ENCODE results near the gene TRABD2B.
A peak's percentile ranks its signal among the peaks of the same experiment; 100 is the strongest.
"Not testable (repeated sequence)": the region's sequence is repeated elsewhere in the genome, so short reads cannot be mapped to it uniquely, and the experiment has no call there.

Gene TRABD2B

DNA sequence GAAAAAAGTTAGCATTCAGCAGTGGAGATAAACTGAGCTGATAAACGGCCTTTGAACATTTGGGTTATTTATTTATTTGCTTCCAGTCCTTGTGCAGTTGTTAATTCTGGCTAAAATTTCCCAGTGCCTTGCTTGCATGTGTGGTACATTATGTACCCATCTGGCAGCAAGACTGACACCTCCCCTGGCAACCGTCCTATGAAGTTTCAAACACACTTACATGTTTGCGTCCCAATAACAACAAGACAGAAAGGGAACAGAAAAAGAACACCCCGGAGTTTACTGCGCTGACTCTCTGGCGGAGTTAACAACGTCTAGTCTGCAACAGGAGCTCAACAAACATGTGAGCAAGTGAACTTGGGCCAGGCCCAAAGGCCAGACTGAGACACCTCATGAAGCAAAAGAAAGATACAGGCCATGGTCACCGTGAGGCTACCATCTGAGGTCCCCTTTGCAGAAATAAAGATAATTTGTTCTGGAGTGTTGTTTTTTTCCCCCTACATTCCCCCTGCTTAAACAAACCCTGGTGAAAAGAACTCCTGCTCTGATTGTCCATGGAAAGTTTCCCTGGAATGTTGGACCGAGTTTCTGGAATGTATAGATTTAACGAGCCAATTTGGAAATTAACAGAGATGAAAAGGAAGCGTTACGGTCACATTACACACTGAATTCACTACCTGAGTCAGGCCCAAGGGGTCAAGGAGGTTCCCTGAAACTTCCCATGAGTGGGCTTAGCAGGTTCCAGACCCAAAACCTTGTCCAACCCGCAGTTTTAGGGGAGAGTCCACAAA lies 33.4 kb downstream of the TRABD2B start:
- DNase-seq, result no peak

DNA sequence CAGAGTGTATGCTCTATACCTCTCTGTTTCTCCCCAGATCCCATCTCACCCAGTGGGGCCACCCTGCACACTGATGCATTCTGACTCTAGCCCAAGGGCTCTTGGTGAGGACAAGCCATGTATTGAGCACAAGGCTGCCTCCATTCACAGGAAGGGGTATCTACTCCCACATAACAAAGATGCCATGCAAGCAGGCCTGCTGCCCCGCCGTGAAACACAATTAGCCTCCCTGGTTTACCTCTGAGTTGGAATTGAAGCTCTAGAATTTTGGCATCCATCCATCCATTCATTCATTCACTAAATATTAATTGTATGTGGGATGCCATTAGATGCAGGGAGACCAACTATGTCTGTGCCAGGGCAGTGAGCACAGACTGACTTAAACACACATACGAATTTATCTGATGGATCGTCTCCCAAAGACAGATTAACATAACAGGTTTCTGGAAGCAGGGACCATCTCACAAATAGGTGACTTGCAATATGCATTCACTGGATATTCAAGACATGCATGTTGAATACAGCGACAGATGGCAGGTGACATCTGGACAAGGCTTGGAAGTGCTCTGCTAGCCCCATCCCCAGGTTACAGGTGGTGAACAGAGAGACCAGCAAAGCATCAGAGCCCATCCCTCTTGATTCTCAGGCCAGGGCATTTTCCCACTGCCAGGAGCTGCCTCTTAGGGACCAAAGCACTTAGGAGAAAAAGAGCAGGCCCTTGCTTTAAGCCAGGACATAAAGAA lies 34.3 kb downstream of the TRABD2B start:
- DNase-seq, result no peak

DNA sequence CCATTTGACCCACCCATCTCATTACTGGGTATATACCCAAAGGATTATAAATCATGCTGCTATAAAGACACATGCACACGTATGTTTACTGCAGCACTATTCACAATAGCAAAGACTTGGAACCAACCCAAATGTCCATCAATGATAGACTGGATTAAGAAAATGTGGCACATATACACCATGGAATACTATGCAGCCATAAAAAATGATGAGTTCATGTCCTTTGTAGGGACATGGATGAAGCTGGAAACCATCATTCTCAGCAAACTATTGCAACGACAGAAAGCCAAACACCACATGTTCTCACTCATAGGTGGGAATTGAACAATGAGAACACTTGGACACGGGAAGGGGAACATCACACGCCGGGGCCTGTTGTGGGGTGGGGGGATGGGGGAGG lies 35.4 kb downstream of the TRABD2B start:
- DNase-seq, result not testable (repeated sequence)

DNA sequence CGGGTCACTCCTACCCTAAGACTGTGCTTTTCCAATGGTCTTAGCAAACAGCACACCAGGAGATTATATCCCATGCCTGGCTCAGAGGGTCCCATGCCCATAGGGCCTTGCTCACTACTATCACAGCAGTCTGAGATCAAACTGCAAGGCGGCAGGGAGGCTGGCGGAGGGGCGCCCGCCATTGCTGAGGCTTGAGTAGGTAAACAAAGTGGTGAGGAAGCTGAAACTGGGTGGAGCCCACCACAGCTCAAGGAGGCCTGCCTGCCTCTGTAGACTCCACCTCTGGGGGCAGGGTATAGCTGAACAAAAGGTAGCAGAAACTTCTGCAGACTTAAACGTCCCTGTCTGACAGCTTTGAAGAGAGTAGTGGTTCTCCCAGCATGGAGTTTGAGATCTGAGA lies 40.7 kb downstream of the TRABD2B start:
- not testable (repeated sequence) for DNase-seq

DNA sequence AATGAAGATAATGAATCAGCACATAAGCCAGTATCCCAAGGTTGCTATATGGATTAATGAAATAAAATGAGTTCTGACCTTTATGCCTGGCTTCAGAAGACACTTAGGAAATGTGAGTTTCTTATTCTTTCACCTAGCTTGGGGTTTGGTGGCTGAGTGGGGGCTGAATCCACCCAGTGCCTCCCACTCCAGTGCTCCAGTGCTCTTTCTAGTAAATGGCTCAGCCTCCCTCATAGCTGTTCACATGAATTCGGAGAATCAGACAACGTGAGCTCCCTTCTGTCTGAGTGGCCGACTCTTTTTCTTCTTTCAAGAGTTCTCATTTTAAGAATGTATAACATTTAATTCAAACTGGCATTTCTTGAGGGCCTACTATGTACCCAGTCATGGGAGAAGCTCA lies 43.5 kb downstream of the TRABD2B start:
- no peak for DNase-seq

DNA sequence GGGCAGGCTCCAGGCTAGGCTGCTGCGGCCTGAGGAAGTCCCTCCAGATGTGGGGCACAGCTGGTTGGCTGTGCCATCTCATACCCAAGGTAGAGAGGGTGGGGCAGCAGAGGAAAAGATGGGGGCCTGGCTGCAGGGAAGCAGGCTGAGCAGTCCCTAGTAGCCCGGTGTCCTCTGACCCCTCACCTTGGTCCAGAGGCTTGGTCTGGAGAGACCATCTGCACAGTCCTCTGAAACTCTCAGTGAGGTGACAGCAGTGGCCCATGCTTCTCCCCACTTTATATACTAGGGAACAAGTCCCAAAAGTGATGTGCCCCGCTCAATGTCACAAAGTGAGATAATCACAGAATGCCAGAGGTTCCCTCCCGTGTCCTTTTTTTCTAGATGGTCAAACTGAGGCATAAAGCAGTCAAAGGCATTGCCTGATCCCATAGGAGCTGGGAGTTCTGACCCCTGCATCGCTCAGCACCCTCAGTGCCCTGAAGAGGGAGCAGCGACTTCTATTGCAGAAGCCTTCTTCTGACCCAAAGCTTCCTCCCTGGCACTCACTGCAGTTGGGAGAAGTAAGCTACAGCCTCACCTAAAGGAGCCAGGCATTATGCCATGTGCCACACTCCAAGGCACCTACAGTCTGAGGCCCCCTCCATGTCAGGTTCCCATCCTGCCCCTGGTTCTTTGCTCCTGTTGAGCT lies 45.5 kb downstream of the TRABD2B start:
- no peak for DNase-seq

DNA sequence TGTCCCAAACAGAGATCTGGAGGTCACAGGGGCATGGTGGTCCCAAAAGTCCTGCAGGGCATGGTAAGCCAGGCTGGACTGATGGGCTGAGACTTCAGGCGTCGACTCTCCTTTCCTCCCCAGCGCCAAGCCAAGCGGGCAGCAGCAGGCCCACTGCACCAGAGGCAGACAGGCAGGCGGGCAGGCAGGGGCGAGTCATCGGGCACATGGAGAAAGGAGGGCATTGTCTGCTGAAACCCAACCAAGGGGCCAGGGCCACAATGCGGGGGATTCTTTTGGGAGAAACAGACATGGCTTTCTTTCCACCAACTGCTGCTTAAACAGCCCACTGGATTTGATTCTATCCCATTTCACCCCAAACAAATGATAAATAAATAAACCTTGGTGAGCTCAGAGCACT lies 46.2 kb downstream of the TRABD2B start:
- peak; percentile 71 for DNase-seq

DNA sequence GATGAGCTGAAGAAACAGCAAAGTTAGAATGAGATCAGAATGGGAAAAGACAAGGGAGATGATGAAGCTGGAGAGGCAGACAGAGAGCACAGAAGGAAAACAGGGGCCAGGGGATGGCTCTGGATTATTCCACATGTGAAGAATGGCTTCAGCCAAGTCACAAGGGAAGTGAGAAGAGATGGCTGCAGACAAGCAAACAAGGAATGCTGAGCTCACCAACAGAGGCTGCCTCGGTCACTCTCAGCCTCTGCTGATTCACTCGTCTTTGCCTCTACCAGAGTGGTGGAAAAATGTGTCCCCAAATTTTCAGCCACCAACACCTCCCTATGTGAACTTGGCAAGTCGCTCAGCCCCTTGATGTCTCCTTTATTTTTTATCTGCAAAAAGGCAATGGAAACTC lies 46.7 kb downstream of the TRABD2B start:
- DNase-seq, result no peak

DNA sequence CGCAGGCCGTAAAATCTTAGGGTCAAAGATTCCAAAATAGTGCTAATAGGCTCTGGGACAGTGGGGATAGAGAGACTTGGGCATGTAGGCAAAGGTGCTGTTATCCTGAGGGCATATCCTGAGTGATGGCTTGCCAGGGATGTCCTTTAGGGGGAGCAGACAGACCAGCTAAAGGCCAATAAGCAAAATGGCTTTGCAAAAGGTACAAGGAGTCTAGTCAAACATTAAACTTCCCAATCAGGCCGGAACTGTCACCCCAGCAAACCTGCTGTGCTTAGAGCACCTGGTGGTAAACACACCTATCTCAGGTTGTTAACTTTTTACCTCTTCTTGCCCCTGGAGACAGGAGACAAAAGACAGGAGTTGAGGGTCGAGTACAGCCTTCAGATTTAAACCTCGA lies 49.1 kb downstream of the TRABD2B start:
- DNase-seq, result peak; percentile 28

DNA sequence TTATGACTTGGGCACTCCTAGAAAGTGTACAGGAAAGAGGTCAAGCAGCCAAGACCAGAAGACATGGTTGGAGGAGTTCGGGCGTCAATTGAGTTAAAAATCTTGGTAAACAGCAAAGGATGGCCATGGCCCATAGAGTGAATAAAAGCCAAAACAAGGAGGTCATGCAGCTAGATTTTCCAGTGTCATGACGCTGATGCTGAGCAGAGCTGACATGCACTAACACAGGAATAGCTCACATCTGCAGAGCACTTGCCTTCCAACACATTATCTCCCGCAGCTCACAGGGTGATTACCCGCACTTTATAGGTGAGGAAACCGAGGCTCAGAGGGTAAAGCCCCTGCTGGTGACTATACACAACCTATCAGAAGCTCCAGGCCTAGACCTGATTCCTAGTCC lies 49.7 kb downstream of the TRABD2B start:
- no peak for DNase-seq

DNA sequence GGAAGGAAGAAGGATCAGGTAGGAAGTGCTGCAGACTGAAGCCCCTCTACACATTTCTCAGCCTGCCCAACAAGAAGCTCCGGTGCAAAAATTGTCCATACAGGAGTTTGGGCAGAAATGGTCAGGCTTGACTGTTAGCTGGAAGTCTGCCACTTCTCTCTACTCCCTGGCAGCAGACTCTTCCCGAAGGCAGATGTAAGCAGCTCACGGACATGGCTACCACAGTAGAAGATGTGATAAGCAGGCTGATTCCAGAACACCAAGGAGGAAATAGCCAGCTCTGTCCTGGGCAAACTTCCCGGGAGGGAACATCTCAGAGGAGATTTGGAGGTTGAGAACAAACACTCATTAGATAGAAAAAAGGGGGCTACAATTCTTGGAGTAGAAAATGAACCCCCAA lies 52.6 kb downstream of the TRABD2B start:
- DNase-seq, result no peak

DNA sequence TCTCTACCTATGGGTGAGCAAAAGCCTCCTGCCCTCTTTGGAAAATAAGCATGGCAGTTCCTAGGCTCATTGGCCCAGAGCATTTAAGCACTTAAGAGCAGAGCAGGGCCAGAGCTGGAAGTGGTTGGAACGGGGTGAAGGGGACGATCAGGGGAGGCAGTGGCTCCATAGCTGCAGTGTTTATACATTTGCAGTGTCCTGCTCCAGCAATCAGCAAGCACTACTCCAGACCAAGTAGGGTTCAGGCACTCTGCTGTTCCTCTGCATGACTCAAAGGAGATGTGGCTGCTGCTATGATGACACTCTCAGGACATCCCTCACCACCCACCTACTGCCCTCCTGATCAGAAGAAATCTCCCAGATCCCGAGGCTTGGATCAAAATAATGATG lies 55.0 kb downstream of the TRABD2B start:
- no peak for DNase-seq

DNA sequence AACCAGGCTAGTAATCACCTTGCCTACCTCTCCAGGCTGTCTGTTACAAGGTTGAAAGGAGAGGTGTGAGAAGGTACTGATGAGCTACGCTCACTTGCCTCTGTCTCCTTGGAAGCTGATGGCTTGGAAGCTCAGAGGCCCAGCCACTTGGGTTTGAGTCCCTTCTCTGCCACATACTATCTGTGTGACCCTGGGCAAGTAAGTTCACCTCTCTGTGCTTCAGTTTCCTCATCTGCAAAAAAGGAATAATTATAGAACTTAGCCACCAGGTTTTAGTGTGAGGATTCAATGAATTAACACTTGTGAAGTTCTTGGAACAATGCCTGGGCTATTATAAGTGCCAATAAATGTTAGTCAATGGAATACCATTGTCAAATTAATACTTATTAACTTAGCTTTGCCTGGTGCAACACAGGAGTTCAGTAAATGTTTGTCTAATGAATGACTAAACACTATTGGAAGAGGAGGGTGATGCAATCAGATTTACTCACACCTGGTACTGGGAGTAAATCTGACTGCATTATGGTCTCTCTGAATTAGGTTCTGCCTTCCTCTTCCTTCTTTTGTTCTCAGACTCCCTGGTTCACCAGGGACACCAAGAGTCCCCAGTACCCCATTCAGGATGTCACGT lies 55.5 kb downstream of the TRABD2B start:
- no peak for DNase-seq

DNA sequence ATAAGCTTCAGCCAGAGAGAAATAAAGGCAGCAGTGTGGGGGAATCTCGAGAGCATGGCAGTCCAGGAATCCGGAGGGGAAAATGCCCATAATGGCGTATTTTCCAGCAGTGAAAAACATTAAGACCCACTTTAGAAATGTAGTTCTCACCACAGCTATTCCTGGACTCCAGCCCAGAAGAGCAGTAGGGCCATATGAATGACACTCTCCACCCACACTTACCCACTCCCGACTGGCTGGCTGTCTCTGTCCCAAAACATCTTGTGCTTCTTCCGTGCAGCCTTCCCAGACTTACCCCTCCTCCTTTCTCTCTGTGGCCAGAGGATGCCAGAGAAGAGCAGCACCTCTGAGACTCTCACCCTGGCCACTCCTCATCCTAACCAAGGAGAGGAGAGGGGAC lies 56.4 kb downstream of the TRABD2B start:
- no peak for DNase-seq

DNA sequence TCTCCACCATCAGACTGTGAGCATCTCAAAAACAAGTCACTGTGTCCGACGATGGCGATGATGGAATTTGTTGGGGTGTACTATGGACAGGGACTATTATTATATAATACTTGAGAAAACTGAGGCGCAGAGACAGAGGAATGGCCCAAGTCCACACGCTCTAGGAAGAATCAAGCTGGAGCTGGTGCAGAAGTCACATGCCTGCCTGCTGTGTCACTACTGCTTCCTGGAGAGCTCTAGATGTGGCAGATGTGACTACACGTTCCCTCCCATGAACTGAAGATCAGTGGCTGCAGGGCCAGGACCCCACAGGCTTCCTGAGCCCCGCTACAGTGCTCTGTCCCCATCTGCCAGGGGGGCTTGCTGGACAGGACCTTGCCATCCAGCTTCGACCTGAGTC lies 56.9 kb downstream of the TRABD2B start:
- no peak for DNase-seq

DNA sequence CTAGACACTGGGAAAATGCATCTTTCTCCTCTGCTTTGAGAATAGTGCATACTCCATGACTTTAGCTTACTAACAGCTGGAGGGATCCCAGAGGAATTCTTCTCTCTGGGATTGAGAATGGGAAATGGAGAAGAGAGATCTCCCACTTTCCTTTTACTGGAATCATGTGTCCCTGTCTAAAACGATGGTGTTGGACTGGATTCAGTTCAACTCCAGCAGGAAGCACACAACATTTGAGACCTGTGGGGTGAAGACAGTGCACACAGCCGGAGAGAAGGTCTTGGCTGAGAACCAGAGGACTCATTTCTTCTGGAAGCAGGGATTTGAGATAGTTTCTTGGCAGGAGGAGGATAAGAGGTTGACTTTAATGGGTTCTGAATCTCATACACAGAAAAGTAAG lies 58.7 kb downstream of the TRABD2B start:
- DNase-seq, result no peak

DNA sequence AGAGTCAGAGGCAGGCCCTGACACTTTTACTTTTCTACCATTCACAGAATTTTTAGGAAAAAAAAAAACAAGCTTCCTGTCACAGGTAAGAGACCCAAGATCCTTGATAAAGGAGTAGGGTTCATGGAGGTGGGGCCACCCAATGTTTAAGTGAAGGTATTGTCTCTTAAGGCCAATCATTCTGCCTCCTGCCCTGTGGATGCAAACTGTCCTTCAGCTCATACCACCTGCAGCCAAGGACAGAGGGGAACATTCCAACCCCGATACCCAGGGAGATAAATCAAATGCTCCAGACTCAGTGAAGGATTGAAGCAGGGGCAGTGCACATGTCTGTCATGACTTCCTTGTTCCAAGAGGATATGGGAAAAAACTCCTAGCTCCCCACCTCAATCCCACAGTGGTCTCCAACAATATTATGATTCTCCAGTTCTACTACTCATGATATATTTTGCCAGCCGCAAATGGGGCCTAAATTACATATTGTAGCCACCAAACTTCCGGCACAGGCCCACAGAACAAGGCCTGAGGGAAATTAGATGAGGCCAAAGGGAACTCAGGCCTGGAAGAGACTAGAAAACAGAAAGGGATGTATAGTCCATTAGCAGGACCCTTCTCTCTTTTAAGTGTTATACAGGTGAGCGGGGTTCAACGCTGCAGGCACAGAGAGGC lies 59.5 kb downstream of the TRABD2B start:
- no peak for DNase-seq

DNA sequence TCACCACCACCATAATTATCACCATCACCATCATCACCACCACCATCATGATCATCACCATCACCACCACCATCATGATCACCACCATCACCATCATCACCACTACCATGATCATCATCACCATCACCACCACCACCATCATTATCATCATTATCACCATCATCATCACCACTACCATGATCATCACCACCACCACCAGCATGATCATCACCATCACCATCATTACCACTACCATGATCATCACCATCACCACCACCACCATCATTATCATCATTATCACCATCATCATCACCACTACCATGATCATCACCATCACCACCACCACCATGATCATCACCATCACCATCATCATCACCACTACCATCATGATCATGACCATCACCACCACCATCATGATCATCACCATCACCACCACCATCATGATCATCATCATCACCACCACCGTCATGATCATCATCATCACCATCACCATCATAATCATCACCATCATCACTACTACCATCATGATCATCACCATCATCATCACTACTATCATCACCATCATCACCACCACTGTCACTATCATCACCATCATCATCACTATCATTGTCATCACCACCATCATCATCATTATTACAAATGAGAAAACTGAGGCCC lies 60.2 kb downstream of the TRABD2B start:
- no peak for DNase-seq

DNA sequence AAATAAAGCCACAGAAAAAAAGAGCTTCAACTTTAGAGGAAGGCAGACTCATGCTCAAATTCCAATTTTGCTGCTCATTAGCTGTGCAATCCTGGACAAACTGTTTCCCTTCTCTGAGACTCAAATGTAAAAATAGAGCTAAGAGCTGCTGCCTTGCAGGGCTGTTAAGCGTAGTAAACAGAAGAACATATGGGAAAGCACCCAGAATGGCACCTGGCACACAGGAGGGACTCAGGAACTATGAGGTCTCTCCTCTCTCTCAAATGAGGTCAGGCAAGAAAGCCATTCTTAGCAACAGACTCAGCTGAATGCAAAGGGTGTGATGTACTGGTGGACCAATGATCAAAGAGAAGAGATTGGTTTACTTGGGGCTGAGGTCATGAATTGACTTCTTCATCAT lies 61.3 kb downstream of the TRABD2B start:
- DNase-seq, result no peak

DNA sequence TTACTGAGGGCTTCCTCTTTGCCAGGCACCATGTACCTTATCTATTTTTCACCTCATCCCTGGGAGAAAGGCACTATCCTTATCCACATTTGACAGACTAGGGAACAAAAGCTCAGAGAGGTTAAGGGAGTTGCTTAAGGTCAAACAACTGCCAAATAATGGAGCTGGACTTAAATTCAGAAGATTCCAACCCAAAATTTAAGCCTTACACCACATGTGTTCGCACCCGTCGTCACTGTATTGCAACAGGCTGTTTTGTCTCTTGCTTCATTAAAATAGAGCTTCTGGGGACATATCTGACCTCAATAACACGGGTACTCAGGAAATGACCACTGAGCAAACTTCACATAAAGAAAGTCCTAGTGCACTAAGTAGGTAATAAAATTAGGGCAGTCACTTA lies 62.0 kb downstream of the TRABD2B start:
- DNase-seq, result no peak

DNA sequence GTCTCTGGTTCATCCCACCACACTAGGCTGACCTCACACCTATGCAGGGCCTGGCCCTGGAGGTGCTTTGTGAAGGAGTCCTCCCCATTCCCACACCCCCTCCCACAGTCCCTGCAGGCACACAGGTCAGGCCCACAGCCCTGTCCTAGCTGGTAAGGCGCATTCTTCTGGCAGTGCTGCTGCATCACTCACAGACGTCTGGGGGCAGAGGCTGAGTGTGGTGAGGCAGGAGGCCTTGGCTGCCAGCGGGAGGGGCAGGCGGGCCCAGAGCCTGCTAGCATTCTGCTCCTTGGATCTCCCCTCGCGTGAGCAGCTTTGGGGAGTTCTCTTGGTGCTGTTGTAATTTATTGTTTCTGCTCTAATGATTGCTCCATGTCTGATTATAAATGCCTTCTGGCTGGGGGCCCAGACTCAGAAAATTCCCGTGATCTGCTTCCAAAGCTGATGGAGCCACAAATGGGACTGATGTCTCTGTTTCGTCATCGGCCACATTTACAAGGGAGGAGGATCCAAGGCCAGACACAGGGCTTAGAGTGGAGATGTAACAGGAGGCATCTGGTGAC lies 62.9 kb downstream of the TRABD2B start:
- no peak for DNase-seq

DNA sequence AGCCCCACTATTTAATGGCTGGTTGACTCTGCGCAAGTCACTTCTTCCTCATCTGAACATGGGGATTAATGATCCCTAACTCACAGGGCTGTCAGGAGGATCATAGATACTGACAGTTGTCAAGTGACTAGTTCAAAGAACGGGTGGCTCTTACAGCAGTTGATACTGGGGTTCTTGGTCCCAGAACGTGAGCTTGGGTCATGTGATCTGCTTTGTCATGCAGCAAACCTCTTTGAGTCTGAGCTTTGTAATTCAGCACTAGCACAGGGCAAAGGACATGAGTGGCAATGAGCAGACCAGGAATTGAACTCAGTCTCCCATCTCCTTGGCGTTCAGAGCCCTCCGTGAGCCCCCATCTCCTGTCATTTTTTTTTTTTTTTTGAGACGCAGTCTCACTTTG lies 64.4 kb downstream of the TRABD2B start:
- no peak for DNase-seq

Data from midbrain (tissue), 1 donor.